GM08714 (cell line): ENCODE results near the gene RTP5.

Experiments
- H3K4me3 ChIP-seq: fragments of 200-500 bp; sonication (Bioruptor generic); 2 replicates; pipeline ENCODE4 v1.5.1; 2014; ENCODE audit warnings: mild to moderate bottlenecking, low read length, inconsistent platforms
- ZNF274 ChIP-seq: IDR thresholded peaks from 2 replicates; pipeline ENCODE4 v1.6.1; 2012; ENCODE audit warnings: mild to moderate bottlenecking, low read depth, low read length

RTP5 gene

DNA sequence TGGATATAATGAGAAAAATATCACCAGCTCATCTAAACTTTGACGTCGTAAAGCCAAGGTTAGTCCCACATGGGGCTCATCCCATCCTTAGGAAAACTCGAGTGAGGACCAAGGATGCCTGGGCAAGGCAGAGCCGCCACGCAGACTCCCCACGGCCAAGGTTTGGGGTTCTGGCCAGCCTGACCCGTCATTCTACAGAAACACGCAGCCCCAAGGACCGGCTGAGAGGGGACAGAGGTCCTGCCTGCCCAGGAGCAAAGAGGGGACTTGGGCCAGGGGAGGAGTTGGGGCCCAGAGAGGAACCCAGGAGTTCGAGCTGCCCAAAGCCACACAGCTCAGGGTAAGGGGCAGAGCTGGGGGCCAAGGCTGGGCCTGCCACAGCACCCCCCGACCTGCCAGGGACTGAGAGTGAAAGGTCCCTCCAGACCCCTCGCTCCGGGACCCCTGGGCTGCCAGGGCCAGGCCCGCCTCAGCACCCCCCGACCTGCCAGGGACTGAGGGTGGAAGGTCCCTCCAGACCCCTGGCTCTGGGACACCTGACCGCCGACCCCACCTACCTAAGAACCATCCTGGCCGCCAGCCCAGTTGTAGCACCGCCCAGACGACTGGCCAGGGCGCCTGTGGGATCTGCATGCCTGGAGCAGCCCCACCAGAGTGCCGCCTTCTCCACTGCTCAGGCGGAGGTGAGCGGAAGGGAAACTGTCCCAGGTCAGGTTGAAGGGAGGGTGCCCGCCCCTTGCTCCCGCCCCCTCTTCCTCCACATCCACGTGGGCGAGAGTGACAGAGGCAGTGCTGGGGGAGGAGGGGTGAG lies 11.1 kb upstream of the RTP5 start, which contains the start of gene PDCD1:
Gene PDCD1 (minus strand): TSS at position 689 of the 811 bp plus-strand sequence. CDS start 56 bp downstream, at position 633.
- no peak for TF ChIP-seq ZNF274
- H3K4me3 ChIP-seq, result no peak within 1 kb of the TSS; the same call in 1 of the 2 replicates

DNA sequence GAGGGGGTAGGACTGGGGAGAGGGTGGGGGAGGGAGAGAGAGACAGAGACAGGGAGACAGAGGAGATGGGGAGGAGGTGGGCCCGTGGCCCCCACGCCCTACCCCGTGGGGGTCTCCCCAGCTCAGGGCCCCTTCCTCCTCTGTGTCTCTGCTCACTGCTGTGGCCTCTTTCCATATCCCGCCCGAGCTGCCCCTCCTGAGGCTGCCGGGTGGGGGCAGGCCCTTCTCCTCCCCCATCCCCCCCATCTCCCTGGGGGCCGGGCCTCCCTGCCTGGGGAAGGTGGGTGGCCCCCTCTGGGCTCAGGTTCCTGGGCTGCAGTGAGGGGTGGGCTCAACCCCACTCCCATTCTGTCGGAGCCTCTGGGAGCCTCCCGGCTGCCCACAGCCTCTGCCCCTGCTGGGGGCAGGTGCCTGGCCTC lies 10.5 kb upstream of the RTP5 start:
- no peak overlapping the region; the same call in 1 of the 2 replicates for H3K4me3 ChIP-seq

GRCh38 chr2:241859436-241860183 lies 9.9 kb upstream of the RTP5 start:
- no peak overlapping the region; the same call in 1 of the 2 replicates for H3K4me3 ChIP-seq
- no peak for TF ChIP-seq ZNF274

More for the DNA sequence above, 10.5 kb upstream of the RTP5 start:
- TF ChIP-seq ZNF274, result no peak

- TF ChIP-seq ZNF274, result no peak
- H3K4me3 ChIP-seq, result no peak overlapping the region; the same call in 1 of the 2 replicates
Measured at GRCh38 chr2:241860184-241861078, 9.1 kb upstream of the RTP5 start.

DNA sequence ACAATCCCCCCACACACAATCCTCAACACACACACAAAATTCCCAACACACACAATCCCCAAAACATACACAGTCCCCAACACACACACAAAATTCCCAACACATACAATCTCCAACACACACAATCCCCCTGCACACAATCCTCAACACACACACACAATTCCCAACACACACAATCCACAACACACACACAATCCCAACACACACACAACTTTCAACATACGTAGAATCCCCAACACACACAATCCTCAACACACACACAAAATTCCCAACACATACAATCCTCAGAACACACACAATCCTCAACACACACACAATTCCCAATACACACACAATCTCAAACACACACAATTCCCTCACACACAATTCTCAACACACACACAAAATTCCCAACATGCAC lies 8.3 kb upstream of the RTP5 start:
- TF ChIP-seq ZNF274, result no peak
- no peak overlapping the region for H3K4me3 ChIP-seq

DNA sequence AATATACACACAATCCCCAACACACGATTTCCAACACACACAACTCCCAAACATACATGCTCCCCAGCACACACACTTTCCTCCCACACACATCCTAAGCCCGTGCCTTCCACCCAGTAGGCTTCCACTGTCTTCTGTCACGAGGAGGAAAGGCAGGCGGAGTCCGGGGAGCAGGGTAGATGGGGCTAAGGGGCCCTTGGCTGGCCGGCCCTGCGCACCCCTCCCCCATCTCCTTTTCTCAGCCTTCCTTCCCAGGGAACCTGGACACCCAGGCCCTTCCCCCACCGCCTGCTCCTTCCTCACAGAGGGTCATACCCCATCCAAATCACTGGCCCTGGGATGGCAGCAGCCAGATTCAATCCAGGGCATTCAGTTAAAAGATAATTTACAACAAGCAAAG lies 7.4 kb upstream of the RTP5 start:
- no peak for TF ChIP-seq ZNF274

DNA sequence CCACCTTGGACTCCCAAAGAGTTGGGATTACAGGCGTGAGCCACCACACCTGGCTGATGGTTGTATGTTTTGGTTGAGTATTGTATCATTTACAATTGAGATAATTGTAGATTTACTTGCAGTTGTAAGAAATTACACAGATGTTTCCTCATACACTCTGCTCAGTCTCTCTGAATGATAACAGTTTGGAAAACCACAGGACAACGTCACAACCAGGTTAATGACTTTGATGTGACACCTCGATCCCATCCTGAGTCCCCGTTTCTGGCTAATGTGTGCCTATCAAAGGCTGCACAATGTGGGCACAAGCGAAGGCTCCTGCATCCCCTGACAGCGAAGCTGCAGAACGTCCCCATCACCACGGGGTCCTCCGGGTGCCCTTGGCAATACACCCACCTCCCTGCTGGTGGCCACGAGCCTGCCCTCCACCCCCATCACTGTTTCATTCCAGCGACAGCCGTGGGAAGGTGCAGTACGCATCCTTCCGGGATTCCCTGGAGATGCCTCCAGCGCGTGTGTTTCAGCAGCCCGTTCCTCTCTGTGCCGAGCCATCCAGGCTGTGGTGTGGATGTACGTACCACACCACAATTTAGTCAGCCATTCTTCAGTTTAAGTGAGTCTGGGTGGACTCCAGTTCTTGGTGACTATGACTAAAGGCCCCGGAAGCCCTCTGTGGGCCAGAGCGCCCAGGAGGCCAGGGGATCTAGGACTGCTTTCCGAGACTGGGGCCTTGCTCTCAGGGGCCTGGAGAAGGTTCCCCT lies 6.6 kb upstream of the RTP5 start:
- no peak overlapping the region; the same call in 1 of the 2 replicates for H3K4me3 ChIP-seq
- TF ChIP-seq ZNF274, result no peak

More for the DNA sequence above, 7.4 kb upstream of the RTP5 start:
- no peak overlapping the region for H3K4me3 ChIP-seq

- no peak for TF ChIP-seq ZNF274
- no peak overlapping the region; the same call in 1 of the 2 replicates for H3K4me3 ChIP-seq
Measured at GRCh38 chr2:241863536-241863954, 6.0 kb upstream of the RTP5 start.

DNA sequence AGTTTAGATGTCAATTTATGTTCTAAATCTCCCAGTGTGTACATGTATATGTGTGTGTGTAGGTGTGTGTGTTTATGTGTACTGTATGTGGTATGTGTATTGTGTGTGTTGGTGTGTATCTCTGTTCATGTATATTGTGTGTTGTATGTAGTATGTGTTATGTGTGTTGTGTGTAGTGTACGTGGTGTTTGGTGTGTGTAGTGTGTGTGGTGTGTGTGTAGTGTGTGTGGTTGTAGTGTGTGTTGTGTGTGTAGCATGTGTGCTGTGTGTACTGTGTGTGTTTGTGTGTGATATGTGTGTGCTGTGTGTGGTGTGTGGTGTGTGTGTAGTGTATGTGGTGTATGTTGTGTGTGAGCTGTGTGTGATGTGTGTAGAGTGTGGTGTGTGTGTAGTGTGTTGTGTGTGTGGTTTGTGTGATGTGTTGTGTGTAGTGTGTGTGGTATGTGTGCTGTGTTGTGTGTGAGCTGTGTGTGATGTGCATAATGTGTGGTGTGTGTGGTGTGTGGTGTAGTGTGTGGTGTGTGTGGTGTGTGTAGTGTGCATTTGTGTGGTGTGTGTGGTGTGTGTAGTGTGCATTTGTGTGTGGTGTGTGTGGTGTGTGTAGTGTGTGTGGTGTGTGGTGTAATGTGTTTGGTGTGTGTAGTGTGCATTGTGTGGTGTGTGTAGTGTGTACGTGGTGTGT lies 5.2 kb upstream of the RTP5 start:
- TF ChIP-seq ZNF274, result no peak
- no peak overlapping the region for H3K4me3 ChIP-seq

DNA sequence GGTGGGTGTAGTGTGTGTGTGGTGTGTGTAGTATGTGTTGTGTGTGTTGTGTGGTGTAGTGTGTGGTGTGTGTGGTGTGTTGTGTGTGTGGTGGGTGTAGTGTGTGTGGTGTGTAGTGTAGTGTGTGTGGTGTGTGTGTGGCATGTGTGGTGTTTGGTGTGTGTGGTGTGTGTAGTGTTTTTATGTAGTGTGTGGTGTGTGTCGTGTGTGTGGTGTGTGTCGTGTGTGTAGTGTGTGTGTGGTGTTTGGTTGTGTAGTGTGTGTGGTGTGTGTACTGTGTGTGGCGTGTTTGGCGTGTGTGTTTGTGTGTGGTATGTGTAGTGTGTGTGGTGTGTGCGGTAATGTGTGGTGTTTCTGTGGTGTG lies 4.7 kb upstream of the RTP5 start:
- TF ChIP-seq ZNF274, result no peak
- no peak overlapping the region for H3K4me3 ChIP-seq

DNA sequence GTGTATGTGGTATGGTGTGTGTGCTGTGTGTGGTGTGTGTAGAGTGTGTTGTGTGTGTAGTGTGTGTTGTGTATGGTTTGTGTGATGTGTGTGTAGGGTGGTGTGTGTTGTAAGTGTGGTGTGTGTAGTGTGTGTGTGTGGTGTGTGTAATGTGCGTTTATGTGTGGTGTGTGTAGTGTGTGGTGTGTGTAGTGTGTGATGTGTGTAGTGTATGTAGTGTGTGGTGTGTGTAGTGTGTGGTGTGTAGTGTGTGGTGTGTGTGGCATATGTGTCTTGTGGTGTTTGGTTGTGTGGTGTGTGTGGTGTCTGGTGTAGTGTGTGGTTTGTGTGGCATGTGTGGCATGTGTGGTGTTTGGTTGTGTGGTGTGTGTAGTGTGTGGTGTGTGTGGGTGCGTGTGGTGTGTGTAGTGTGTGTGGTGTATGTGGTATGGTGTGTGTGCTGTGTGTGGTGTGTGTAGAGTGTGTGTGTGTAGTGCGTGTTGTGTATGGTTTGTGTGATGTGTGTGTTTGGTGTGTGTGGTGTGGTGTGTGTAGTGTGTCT lies 4.0 kb upstream of the RTP5 start:
- H3K4me3 ChIP-seq, result no peak overlapping the region
- no peak for TF ChIP-seq ZNF274

- no peak for TF ChIP-seq ZNF274
- no peak overlapping the region for H3K4me3 ChIP-seq
Measured at GRCh38 chr2:241865957-241866789, 3.4 kb upstream of the RTP5 start.
